GM12865 (cell line): Measurements from ENCODE around the gene FCN1.

Source experiments
- DNase-seq: peaks from one replicate; pipeline ENCODE4 v3.0.0; 2010; ENCODE audit warnings: low read depth
- H3K4me3 ChIP-seq: 2 replicates; pipeline ENCODE4 v1.5.1; 2011; ENCODE audit warnings: mild to moderate bottlenecking, low read depth, low read length, control low read depth
- CTCF ChIP-seq: IDR thresholded peaks from 2 replicates; pipeline ENCODE4 v1.5.1; 2011; ENCODE audit warnings: low read length, control low read depth, low read depth, inconsistent platforms; ENCODE audit not compliant: insufficient read depth; ENCODE audit errors: missing control alignments

Gene FCN1

GRCh38 chr9:134937566-134938345 is 20.0 kb upstream of the FCN1 start:
- TF ChIP-seq CTCF: no peak
- peak; percentile 33 for DNase-seq
- no peak overlapping the region for H3K4me3 ChIP-seq

GRCh38 chr9:134937164-134937555 is 19.4 kb upstream of the FCN1 start:
- peak; percentile 23 for DNase-seq
- H3K4me3 ChIP-seq: no peak overlapping the region
- no peak for TF ChIP-seq CTCF

GRCh38 chr9:134936346-134937163 is 18.8 kb upstream of the FCN1 start:
- peak overlapping the region; percentile 5 for H3K4me3 ChIP-seq
- DNase-seq: peak; percentile 80
- TF ChIP-seq CTCF: no peak

- peak overlapping the region; percentile 5 for H3K4me3 ChIP-seq
- no peak for TF ChIP-seq CTCF
- DNase-seq: no peak
Measured at GRCh38 chr9:134935701-134936345, 18.1 kb upstream of the FCN1 start.

- TF ChIP-seq CTCF: no peak
- DNase-seq: no peak
- no peak overlapping the region for H3K4me3 ChIP-seq
Measured at GRCh38 chr9:134935056-134935640, 17.4 kb upstream of the FCN1 start.

- peak overlapping the region; percentile 21; the same call in 1 of the 2 replicates for H3K4me3 ChIP-seq
- no peak for DNase-seq
- TF ChIP-seq CTCF: no peak
Measured at GRCh38 chr9:134933076-134933659, 15.5 kb upstream of the FCN1 start.
